Measurements from ENCODE around the gene FUT2.
A peak's percentile ranks its signal among the peaks of the same experiment; 100 is the strongest.

The FUT2 gene

GRCh38 chr19:48724796-48725753 is 29.3 kb downstream of the FUT2 start:
- no peak for DNase-seq (ENCODE audit: low read depth in 2 of 2)

DNA sequence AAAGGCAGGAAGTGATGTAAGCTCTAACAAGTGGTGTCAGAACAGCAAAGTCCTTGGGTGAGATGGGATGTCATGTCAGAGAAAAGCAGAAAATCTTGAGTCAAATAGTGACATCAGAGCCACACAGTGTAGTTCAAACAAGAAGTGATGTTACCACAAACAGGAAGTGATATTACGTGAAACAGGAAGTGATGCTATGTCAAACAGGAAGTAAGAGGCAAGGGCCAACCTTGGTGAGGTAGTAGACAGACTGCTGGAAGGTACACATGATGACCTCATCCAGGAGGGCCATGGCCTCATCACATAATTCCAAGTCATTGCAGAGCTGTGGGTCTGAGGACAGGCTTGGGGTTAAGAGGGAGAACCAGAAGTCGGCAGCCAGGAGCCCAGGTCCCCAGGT is 30.8 kb downstream of the FUT2 start:
- no peak for DNase-seq (ENCODE audit: low read depth in 2 of 2)

DNA sequence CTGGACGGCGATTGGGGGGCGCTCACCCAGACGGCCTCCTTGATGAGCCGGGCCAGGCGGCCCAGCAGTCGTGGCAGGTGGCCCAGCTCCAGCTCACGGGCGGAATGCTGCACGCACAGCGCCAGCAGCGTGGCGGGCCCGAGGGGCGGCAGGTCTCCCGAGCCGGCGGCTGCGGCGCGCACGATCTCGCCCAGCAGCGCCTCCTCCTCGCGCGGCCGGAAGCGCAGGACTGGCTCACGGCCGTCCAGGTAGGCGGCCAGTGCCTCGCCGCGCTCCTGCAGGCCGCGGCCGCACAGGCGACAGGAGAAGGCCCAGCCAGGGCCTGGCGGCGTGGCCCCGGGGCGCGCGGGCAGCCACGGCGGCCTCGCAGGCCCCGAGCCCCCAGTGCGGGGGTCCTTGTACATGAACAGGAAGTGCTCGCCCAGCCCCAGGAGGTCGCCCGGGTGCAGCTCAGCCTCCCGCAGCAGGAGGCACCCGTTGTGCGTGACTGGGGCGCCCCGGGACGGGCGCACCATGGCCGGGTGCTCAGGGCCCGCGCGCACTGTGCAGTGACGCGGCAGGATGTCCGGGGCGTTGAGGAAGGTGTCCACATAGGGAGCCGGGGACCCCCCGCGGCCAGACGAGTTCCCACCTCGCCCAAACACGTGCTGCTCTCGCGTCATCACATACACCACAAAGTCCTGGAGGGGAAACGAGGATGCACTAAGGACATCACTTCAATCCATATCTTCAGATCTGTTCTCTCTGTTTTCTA is 33.3 kb downstream of the FUT2 start:
- DNase-seq (ENCODE audit: low read depth in 2 of 2) = no peak

GRCh38 chr19:48731452-48731851 is 35.7 kb downstream of the FUT2 start:
- DNase-seq (ENCODE audit: low read depth in 2 of 2) = no peak

- no peak for DNase-seq (ENCODE audit: low read depth in 2 of 2)
Measured at GRCh38 chr19:48734625-48735024, 38.9 kb downstream of the FUT2 start.

GRCh38 chr19:48735031-48735615 is 39.4 kb downstream of the FUT2 start:
- no peak for DNase-seq (ENCODE audit: low read depth in 2 of 2)

DNA sequence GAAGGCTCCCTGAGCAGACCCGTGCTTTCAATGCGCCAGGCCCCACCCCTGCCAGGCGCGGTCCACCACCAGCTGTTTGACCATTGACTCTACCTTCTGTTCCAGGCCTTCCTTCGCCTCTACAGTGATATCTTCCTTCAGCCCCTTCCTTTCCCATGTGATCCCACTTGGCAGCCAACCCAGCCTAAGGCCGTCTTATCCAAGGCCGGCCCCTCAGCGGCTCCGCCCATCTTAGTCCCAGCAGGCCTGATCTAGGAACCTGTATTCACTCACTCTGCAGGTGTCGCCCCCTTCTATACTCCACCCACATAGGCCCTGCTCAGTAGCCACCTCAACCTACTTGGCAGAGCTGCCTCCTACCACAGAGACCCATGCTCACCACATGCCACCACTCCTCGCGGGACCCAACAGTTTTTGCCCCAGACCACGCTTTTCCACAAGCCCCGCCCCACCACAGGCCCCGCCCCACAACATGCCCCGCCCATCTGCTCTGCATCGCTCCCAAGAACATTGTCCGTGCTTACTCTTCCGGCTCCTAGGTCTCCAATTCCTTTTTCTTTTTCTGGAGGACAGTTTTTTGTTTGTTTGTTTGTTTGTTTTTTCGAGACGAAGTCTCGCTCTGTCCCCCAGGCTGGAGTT is 41.7 kb downstream of the FUT2 start:
- no peak for DNase-seq (ENCODE audit: low read depth in 2 of 2)

DNA sequence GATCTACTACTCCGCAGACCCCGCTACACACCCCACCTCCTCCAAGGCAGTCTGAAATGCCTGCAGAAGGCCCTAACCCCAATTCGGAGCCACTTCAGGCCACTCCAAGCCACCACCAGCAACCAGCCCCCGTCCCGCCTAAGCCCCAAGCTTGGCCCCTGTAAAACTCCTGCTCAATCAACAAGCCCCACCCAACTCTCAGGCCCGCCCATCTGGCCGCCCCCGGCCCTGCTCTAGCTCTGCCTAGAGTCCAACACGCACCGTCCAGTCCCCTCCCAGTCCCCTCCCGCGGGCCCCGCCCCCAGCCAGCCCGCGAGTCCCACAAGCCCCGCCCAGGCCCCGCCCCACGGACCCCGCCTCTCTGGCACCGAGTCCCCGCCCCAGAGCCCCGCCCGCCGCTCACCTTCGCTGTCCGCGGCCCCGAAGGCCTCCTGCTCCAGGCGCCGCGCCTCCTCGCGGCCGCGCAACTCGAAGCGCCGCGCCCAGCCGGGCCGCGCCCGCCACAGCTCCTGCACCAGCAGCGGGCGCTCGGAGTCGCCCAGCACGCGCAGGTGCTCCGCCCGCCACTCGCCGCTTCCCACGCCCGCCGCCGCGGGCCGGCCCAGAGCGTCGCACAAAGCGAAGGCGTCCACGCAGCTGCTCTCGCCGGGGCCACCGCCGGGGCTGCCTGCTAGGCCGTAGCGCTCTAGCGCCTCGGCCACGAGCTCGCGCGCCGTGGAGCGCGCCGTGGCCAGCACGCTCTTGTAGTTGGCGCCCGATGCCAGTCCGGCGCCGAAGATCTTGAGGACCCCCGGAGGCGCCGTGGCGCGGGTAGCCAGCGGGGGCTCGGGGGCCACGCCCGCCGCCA is 43.0 kb downstream of the FUT2 start:
- peak; percentile 90 to 96 for DNase-seq (ENCODE audit: low read depth in 2 of 2)

DNA sequence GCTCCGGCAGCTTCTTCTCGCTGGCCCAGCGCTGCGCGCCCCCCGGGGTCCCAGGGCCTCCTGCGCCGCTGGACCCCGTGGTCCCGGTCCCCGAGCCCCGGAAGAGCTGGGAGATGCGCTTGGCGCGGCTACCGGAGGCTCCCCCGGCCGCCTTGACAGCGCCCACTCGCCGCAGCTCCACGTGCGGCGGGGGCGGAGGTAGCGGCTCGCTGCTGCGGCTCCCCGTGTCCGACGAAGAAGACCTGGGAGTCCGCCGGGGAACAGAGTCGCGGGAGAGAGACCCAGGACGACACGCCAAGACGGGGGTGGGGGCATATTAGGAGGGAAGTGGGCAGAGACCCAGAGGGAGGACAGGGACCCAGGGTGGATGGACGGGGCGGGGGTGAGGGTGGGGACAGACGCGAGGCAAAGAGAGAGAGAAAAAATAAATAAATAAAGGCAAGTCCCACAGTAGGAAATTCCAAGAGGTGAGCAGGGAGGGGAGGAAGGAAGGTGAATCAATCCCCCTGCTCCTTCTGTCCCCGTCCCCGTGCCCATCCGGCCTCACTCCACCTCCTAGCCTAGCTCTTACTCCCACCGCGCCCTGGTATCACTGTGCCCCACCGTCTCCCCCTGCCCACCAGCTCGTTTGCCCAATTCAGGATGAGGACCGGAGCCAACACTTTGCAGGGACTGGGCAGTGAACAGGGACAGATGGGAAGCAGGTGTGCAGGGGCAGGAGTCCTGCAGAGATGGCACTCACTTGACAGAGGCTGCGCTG is 43.8 kb downstream of the FUT2 start:
- no peak for DNase-seq (ENCODE audit: low read depth in 2 of 2)

DNA sequence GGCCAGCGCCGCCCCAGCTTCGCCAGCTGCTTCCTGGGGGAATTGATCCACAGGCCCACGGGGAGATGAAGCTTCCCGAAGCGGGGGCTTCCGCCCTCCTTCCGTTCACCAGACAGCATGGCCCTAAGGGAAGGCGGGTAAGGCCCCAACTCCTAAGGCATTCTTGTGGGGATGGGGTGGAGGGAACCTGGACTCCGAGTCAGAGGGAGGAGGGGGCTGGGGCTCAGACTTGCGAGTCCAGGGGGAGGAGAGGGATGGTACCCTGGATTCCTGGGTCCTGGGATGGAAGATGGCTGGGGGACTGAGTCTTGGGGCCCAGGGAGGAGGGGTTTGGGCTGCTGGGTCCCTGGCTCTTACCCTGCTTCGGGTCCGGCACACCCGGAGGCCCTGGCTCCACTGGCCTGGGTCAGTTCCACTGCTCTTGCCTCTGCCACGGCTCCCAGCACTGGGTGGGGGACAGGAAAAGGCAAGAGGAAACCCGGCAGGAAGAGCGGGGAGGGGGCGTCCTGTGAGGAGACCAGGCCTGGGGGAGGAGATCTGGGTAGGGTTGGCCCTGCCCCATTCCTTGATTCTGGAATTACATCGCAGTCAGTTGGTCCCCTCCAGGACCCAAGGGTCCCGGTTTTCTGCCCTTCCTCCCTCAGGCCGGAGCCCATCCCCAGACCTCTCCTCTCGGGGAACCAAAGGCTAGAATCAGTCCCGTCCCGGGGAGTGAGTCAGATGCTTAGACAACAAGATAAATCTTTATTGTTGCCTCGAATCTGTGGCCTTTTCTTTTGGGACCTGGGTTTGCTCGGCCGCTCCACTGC is 44.6 kb downstream of the FUT2 start, which contains the start of gene RASIP1:
Gene RASIP1 (minus strand): TSS at position 447 of the 809 bp plus-strand sequence. CDS start 328 bp downstream, at position 119.
- no peak for DNase-seq (ENCODE audit: low read depth in 2 of 2)

DNA sequence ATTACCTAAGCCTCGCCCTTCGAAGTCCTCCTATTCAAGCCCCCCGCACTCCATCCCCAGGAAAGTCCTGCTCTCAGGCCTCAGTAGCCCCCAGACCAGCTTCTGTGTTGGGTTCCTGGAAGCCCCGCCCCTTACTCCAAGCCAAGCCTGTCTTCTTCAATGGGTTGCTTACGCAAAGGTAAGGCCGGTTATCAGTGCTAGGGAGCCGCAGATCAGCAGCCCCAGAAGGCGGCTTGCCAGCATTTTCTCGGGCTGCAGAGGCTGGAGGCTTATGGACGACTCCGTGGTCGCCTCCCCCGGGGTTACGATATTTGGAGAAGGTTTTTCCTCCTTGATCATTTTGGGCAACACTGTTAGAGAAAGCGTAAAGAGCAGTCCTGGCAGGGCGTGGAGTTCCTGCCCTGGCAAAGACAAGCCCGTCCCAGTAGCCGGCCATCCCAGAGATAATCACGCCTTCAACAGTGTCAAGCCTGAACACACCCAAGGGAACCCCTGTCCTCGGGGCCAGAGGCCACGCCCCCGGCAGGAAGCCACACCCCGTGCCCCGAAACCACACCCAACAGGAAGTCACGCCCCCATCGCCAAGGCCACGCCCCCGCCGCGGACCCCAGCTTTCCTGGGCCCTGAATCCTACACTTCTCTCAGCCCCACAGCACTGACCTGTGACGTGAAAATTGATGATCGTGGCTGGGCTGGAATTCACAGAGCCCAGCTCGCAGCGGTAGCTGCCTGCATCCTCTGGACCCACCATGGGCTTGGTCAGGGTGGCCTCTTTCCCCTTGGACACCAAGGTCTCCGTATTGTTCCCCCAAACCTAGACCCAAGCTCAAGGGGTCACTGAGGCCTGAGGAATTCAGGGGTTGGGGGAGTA is 45.6 kb downstream of the FUT2 start:
- peak in 1 of 2 donors; percentile 30 for DNase-seq (ENCODE audit: low read depth in 2 of 2)

DNA sequence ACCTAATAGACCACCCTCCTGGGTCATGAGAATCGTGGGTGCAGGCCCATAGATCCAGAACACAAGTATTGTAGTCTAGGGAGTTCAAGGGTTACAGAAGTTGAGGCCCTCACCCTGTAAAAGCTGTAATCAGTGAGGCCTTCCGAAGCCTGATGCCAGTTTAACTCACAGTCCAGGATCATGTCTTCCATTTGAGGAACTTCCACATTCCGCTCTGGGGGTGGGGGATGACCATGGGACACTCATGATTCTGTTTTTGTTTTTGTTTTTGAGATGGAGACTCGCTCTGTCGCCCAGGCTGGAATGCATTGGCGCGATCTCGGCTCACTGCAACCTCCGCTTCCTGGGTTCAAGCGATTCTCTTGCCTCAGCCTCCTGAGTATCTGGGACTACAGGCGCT is 46.3 kb downstream of the FUT2 start:
- no peak for DNase-seq (ENCODE audit: low read depth in 2 of 2)

DNA sequence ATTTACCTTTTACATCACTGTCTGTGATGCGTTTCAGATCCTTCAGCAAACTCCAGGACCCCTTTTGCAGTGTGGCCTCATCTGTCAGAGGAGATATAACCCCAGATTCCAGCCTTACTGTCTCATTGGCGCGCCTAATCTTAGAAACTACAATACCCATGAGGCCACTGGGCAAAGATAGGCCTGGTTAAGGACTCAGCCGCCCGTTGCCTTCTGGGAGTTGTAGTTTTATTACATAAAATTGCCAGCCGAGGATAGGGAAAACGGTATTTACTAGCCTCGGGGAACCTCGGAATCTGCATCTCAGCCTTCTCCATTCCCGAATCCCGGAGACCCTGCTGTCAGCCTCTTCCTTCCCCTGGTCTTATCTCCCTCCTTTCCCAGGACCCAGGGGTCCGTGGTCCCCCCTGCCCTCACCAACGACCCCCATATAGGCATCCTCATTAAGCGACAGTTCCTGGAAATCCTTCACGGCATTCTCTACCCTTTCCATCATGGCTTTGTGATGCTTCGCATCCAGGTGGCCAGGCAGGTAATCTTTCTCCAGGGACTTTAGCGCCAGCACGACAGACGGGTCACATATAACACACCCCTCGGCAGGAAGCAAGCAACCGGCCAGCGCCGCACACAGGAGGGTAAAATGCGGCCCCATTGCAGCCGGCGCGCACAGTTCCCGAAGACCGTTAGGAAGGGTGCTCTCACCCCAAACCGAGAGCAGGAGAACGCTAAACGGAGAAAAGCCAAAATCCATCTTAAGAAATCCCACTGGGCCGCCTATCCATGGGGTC is 49.6 kb downstream of the FUT2 start:
- peak; percentile 31 to 38 for DNase-seq (ENCODE audit: low read depth in 2 of 2)

DNA sequence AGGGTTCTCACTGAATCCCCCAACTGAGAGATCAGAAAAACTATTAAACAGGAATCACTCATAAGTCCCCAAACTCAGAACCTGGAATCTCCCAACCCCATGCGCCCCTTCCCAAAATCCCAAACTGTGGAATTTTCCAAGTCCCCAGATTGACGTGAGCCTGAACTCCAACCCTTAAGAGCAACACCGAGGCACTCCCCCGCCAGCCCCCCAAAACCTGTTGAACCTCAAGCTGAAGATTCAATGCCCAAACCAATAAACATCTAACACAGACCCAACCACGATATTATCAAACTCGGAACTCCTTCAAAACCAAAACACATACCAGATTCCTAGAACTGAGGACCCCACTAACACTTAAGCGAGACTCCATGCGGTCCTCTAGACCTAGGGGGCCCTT is 50.3 kb downstream of the FUT2 start:
- DNase-seq (ENCODE audit: low read depth in 2 of 2) = no peak

- peak; percentile 21 to 32 for DNase-seq (ENCODE audit: low read depth in 2 of 2)
Measured at GRCh38 chr19:48746738-48747575, 51.2 kb downstream of the FUT2 start, which contains the start of gene IZUMO1. IZUMO1 (minus strand) TSS chr19:48746909; CDS start chr19:48745859, 1,050 bp downstream.

DNA sequence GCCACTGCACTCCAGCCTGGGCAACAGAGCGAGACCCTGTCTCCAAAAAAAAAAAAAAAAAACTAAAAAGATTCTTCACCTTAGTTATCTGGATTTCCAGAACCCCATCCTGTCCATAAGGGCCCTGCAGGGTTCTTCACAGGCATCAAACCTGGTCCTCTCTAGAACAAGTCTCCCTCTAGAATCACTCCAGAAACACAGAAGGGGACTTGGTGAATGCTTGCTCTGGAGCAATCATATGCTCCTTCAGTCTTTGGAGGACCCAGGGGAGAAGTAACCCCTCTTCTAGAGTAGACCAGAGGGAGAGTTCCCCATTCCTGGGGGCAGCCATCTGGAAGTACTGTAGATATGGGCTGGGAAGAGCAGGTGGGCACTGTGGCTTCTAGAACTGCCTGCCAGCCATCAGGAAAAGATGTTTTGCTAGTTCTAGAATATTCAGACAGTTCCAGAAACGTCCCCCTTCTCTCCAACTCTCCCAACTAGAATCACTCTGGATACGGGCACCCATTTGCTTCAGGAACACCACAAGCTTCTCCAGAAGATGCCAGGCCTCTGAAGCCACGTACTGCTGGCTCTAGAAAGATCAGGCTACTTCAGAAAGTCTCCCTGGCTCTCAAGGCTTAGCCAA is 53.9 kb downstream of the FUT2 start:
- no peak for DNase-seq (ENCODE audit: low read depth in 2 of 2)
